Measurements from ENCODE around the gene PEAK3. TPM values are rescaled to one million over a fixed set of nuclear protein-coding genes. Genes with fewer than 3 reads are reported as not detected.

Gene PEAK3
- total RNA-seq, 4 donors from 2014 or later = 0.30 to 0.97 (median 0.76) TPM

DNA sequence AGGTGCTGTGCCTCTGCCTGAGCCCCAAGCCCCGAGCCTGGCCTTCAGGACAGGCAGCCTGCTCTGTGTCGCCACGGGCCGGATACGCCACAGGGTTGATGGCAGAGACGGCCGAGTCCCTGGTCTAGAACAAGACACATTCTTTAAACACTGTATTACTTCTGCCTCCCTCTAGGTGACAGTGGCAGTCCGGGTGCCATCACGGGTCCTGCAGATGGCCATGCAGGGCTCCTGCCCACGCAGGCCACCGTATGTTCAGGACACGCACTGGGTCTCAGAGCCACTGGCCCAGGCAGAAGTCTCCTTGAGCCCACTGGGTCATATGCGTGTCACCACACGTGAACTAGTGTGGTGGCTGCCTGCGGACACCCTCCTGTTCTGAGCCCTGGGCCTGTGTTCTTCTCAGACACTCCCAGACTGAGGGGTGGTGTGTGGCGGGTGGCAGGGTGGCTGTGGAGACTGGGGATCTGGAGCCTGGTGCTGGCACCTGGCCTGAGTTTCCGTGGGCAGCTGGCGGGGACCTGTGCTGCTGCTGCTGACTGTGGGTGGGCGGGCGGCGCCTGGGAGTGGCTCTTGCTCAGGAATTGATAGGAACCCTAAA, 50.3 kb downstream of the PEAK3 start:
- intact Hi-C loops (cut with DNase I; ENCODE audit: low total_unique reads) = no loop called here
- 69 to 72% methylated on average over 12 to 20 of the region's 21 CpGs for WGBS, 2 donors
- TF ChIP-seq, protein P1, sequence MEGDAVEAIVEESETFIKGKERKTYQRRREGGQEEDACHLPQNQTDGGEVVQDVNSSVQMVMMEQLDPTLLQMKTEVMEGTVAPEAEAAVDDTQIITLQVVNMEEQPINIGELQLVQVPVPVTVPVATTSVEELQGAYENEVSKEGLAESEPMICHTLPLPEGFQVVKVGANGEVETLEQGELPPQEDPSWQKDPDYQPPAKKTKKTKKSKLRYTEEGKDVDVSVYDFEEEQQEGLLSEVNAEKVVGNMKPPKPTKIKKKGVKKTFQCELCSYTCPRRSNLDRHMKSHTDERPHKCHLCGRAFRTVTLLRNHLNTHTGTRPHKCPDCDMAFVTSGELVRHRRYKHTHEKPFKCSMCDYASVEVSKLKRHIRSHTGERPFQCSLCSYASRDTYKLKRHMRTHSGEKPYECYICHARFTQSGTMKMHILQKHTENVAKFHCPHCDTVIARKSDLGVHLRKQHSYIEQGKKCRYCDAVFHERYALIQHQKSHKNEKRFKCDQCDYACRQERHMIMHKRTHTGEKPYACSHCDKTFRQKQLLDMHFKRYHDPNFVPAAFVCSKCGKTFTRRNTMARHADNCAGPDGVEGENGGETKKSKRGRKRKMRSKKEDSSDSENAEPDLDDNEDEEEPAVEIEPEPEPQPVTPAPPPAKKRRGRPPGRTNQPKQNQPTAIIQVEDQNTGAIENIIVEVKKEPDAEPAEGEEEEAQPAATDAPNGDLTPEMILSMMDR (IDR thresholded peaks at IDR 0.05) = peak in 1 of 3 donors; percentile 10
- no peak for TF ChIP-seq POLR2A (IDR thresholded peaks at IDR 0.05)
- H3K4me3 ChIP-seq (ENCODE audit: low read depth, poor library complexity, severe bottlenecking) = no peak overlapping the region
- DNase-seq (ENCODE audit: low spot score in 2 of 2) = no peak

DNA sequence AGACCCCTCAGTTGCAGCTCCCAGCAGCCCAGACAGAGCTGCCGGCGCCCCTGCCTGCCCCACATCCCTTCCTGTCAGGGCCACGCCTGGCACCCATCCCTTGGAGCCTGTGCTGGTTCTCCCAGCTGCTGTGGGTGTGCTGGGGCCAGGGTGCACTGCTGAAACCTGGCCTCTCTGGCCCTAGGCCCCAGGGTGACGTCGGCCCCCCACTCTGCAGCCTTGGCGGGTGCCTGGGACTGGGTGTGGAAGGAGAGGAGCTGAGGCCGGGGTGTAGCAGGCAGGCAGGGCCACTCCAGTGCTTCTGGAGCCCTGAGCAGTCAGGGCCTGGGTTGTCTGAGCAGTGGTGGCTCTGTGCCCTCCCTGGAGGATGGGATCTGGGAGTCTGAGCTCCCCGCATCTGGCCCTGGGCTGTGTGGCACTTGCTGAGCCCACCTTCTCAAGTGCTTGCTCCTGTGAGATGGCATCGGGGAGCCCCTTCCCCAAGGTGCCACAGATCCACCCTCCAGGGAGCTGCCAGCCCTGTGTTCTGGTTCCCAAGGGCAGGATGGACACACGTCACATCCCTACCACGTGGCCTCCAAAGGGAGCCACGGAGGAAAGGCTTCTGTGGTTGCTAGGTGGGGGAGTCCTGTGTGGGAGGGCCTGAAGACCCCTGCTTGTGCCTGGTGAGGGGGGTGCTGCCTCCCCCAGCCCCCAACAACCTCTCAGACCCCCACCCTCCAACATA, 51.0 kb downstream of the PEAK3 start:
- 49 to 65% methylated on average over 11 of the region's 12 CpGs for WGBS, 2 donors
- no peak overlapping the region for H3K4me3 ChIP-seq (ENCODE audit: low read depth, poor library complexity, severe bottlenecking)
- TF ChIP-seq POLR2A (IDR thresholded peaks at IDR 0.05) = no peak
- TF ChIP-seq, protein P1 (IDR thresholded peaks at IDR 0.05) = no peak
- DNase-seq (ENCODE audit: low spot score in 2 of 2) = no peak
- intact Hi-C loops (cut with DNase I; ENCODE audit: low total_unique reads) = no loop called here

DNA sequence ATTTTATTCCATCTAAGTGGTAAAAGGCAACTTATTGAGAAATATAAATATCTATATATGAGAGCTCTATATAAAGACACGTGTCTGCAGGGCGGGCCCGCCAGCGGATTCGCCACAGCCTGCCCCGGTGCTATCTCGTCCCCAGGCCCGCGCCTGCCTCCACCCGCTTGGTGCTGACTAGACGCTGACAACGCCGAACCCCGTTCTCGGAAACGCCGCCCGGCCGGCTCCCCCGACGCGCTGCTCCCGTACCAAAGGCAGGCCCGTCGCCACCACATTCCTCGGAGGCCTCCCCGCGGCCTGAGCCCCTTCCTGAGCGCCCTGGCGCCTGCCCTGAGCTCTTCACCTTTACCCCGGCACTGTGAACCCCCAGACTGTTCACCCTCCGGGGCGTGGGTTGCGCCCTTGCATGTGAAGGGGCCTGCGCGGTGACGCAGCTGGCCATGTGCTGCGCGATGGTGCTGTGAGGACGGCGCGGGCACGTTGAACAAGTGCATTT, 51.9 kb downstream of the PEAK3 start:
- H3K4me3 ChIP-seq (ENCODE audit: low read depth, poor library complexity, severe bottlenecking) = no peak overlapping the region
- intact Hi-C loops (cut with DNase I; ENCODE audit: low total_unique reads) = no loop called here
- no peak for DNase-seq (ENCODE audit: low spot score in 2 of 2)
- whole genome bisulfite sequencing, 2 donors = 69 to 75% methylated on average over 36 to 43 of the region's 43 CpGs
- TF ChIP-seq, protein P1 (IDR thresholded peaks at IDR 0.05) = no peak
- TF ChIP-seq POLR2A (IDR thresholded peaks at IDR 0.05) = no peak

DNA sequence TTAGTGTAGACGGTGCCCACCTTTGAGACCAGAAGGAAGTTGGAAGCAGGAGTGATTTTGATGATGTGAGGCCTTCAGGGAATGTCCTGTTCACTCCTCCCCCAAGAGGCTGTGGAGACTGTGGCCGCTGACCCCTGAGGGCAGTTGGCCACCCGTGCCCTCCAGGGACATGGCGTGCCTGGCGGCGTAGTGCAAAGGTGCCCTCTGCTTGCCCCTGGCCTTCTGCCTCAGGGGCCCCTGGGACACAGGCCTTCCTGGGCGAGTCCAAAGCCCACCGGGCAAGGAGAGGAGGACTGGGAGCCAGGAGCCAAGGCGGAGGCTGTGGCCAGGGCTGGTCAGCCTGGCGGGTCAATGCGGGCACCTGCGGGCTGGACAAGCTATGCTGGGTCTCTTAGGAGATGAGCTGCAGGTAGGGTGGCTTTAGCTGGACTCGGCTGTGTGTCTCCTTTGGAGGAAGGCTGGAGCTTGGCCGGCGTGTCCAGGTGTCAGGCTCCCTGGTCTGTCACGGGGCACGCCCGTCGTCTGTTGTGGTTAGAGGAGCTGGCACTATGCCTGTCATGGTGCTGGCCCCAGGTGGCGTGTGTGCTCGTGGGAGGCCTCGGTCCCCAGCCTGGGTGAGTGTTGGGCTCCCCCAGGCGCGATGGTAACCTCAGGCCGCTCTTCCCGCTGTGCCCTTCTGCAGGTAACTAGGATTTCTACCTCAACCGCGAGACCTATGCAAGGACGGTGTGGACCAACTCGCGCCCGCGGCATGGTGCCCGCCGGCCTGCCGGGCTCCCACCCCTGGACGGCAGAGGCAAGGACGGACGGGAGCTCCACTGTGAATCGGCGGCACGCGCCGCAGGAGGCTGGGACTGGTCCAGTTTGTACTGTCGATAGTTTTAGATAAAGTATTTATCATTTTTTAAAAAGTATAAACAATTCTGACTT, 52.6 kb downstream of the PEAK3 start:
- WGBS, 2 donors = 89 to 95% methylated on average over 32 to 45 of the region's 45 CpGs
- DNase-seq (ENCODE audit: low spot score in 2 of 2) = no peak
- TF ChIP-seq, protein P1 (IDR thresholded peaks at IDR 0.05) = no peak
- TF ChIP-seq POLR2A (IDR thresholded peaks at IDR 0.05) = no peak
- H3K4me3 ChIP-seq (ENCODE audit: low read depth, poor library complexity, severe bottlenecking) = no peak overlapping the region
- intact Hi-C loops (cut with DNase I; ENCODE audit: low total_unique reads) = no loop called here

DNA sequence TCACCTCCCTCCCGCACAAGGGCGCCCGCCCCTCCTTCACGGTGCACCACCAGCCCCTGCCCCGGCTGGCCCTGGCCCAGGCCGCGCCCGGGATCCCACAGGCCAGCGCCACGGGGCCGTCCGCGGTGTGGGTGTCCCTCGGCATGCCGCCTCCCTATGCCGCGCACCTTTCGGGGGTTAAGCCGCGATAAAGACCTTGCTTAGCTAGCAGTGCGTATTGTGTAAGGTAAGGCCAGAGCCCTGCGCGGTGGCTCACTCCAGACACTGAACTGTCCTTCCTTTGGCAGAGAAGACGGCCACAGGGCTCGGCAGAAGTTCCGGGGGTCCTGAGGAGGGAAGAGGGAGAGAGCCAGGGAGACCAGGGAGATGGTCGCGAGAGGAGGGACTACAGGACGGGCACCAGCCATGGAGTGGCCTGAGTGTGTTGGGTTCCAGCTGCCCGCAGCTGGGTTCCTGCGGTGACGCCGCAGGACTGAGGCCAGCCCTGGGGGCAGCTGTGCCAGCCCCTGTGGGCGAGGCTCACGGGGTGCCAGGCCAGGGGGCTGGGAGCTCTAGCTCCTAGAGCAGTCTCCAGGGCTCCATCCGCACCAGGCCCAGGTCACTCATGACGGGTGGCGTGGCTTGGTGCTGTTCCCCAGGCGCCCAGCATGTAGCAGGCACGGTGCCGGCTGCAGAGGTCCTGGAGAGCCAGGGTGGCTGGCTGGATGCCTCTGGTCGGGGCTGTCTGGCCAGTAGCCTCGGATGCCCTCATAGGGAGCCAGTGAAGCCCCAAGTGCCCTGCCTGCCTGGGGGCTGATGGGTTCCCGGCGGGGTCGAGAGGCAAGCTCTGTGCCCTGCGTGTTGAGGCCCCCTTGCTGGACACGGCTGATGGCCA, 53.6 kb downstream of the PEAK3 start:
- H3K4me3 ChIP-seq (ENCODE audit: low read depth, poor library complexity, severe bottlenecking) = no peak overlapping the region
- no peak for DNase-seq (ENCODE audit: low spot score in 2 of 2)
- TF ChIP-seq, protein P1 (IDR thresholded peaks at IDR 0.05) = no peak
- TF ChIP-seq POLR2A (IDR thresholded peaks at IDR 0.05) = no peak
- intact Hi-C loops (cut with DNase I; ENCODE audit: low total_unique reads) = no loop called here
- WGBS, 2 donors = 90 to 92% methylated on average over 37 to 43 of the region's 48 CpGs

All from lower leg skin (tissue), 4 donors.